MG63 (cell line): Measurements from ENCODE around the gene GRIK1. TPM values are rescaled to one million over a fixed set of nuclear protein-coding genes. Genes with fewer than 3 reads are reported as not detected.

Experiments
- DNase-seq: peaks from one replicate; pipeline ENCODE4 v3.0.0-alpha.2; 2020
- H3K27me3 ChIP-seq: fragments of 250-450 bp; sonication (Bioruptor Pico); 2 replicates; pipeline ENCODE4 v1.5.1; 2020; ENCODE audit warnings: mild to moderate bottlenecking, moderate library complexity
- H3K36me3 ChIP-seq: fragments of 250-450 bp; sonication (Bioruptor Pico); 2 replicates; pipeline ENCODE4 v1.5.1; 2020; ENCODE audit warnings: mild to moderate bottlenecking, moderate library complexity
- H3K4me3 ChIP-seq: fragments of 250-450 bp; sonication (Bioruptor Pico); 2 replicates; pipeline ENCODE4 v1.5.1; 2020; ENCODE audit warnings: mild to moderate bottlenecking, moderate library complexity
- H3K9me3 ChIP-seq: fragments of 250-450 bp; sonication (Bioruptor Pico); 2 replicates; pipeline ENCODE4 v1.5.1; 2020; ENCODE audit warnings: mild to moderate bottlenecking, moderate library complexity
- total RNA-seq: library from RNA; depleted of rRNA; stranded (reverse); fragments of >200 nt; shearing (Covaris generic); gene quantifications from 2 replicates; pipeline ENCODE4 v1.2.3, GENCODE V29; 2014; ENCODE audit warnings: low replicate concordance

The GRIK1 gene
- total RNA-seq, 1 experiment from 2014 or later, result not detected

- Histone ChIP-seq H3K27me3 (no peaks in the 10 kb centered on the region), H3K4me3 (no peak overlapping the region), H3K9me3 (no peaks in the 10 kb centered on the region), H3K36me3 (no peaks in the 10 kb centered on the region)
- DNase-seq, result no peak
Observed at GRCh38 chr21:29555601-29556000, 384.2 kb downstream of the GRIK1 start.

- Histone ChIP-seq H3K9me3 (no peaks in the 10 kb centered on the region), H3K4me3 (no peak overlapping the region), H3K36me3 (no peaks in the 10 kb centered on the region), H3K27me3 (no peaks in the 10 kb centered on the region)
- DNase-seq, result no peak
Observed at GRCh38 chr21:29550205-29550604, 389.6 kb downstream of the GRIK1 start.

GRCh38 chr21:29549614-29550013 lies 390.2 kb downstream of the GRIK1 start:
- Histone ChIP-seq H3K36me3 (no peaks in the 10 kb centered on the region), H3K27me3 (no peaks in the 10 kb centered on the region), H3K9me3 (no peaks in the 10 kb centered on the region), H3K4me3 (no peak overlapping the region)
- DNase-seq, result no peak

GRCh38 chr21:29547998-29548397 lies 391.8 kb downstream of the GRIK1 start:
- H3K4me3 ChIP-seq, result no peak overlapping the region
- H3K27me3 ChIP-seq, result no peaks in the 10 kb centered on the region
- H3K36me3 ChIP-seq, result no peaks in the 10 kb centered on the region
- DNase-seq, result no peak
- H3K9me3 ChIP-seq, result no peaks in the 10 kb centered on the region

GRCh38 chr21:29546071-29546470 lies 393.7 kb downstream of the GRIK1 start:
- no peak for DNase-seq
- no peaks in the 10 kb centered on the region for H3K27me3 ChIP-seq
- no peak overlapping the region for H3K4me3 ChIP-seq
- H3K9me3 ChIP-seq, result no peaks in the 10 kb centered on the region
- no peaks in the 10 kb centered on the region for H3K36me3 ChIP-seq

GRCh38 chr21:29540289-29540688 lies 399.5 kb downstream of the GRIK1 start:
- DNase-seq, result no peak
- H3K9me3 ChIP-seq, result no peaks in the 10 kb centered on the region
- H3K4me3 ChIP-seq, result no peak overlapping the region
- no peaks in the 10 kb centered on the region for H3K36me3 ChIP-seq
- no peaks in the 10 kb centered on the region for H3K27me3 ChIP-seq

- no peak for DNase-seq
- Histone ChIP-seq H3K9me3 (no peaks in the 10 kb centered on the region), H3K27me3 (no peaks in the 10 kb centered on the region), H3K4me3 (no peak overlapping the region), H3K36me3 (no peaks in the 10 kb centered on the region)
Observed at GRCh38 chr21:29538115-29538514, 401.7 kb downstream of the GRIK1 start.

GRCh38 chr21:29534448-29534847 lies 405.3 kb downstream of the GRIK1 start:
- Histone ChIP-seq H3K9me3 (no peaks in the 10 kb centered on the region), H3K36me3 (no peaks in the 10 kb centered on the region), H3K4me3 (no peak overlapping the region), H3K27me3 (no peaks in the 10 kb centered on the region)
- no peak for DNase-seq

GRCh38 chr21:29529139-29529538 lies 410.7 kb downstream of the GRIK1 start:
- no peaks in the 10 kb centered on the region for H3K36me3 ChIP-seq
- H3K9me3 ChIP-seq, result peaks cover 16% of the 10 kb centered on the region
- DNase-seq, result no peak
- H3K4me3 ChIP-seq, result no peak overlapping the region
- H3K27me3 ChIP-seq, result no peaks in the 10 kb centered on the region

GRCh38 chr21:29526545-29526944 lies 413.3 kb downstream of the GRIK1 start:
- H3K4me3 ChIP-seq, result no peak overlapping the region
- no peak for DNase-seq
- H3K27me3 ChIP-seq, result no peaks in the 10 kb centered on the region
- no peaks in the 10 kb centered on the region for H3K36me3 ChIP-seq
- H3K9me3 ChIP-seq, result peaks cover 16% of the 10 kb centered on the region

- Histone ChIP-seq H3K36me3 (no peaks in the 10 kb centered on the region), H3K9me3 (peaks cover 16% of the 10 kb centered on the region), H3K4me3 (no peak overlapping the region), H3K27me3 (no peaks in the 10 kb centered on the region)
- DNase-seq, result no peak
Observed at GRCh38 chr21:29524055-29524454, 415.7 kb downstream of the GRIK1 start.

- no peaks in the 10 kb centered on the region for H3K27me3 ChIP-seq
- H3K4me3 ChIP-seq, result no peak overlapping the region
- H3K36me3 ChIP-seq, result no peaks in the 10 kb centered on the region
- DNase-seq, result peak; percentile 56
- peaks cover 16% of the 10 kb centered on the region for H3K9me3 ChIP-seq
Observed at GRCh38 chr21:29523646-29524045, 416.1 kb downstream of the GRIK1 start.

- Histone ChIP-seq H3K4me3 (no peak overlapping the region), H3K36me3 (no peaks in the 10 kb centered on the region), H3K27me3 (no peaks in the 10 kb centered on the region), H3K9me3 (peaks cover 14% of the 10 kb centered on the region)
- DNase-seq, result no peak
Observed at GRCh38 chr21:29521872-29522271, 417.9 kb downstream of the GRIK1 start.

GRCh38 chr21:29520171-29520570 lies 419.6 kb downstream of the GRIK1 start:
- DNase-seq, result no peak
- H3K9me3 ChIP-seq, result peaks cover 3% of the 10 kb centered on the region; the same call in 1 of the 2 replicates
- H3K4me3 ChIP-seq, result no peak overlapping the region
- no peaks in the 10 kb centered on the region for H3K27me3 ChIP-seq
- no peaks in the 10 kb centered on the region for H3K36me3 ChIP-seq

GRCh38 chr21:29514652-29515247 lies 425.0 kb downstream of the GRIK1 start:
- no peaks in the 10 kb centered on the region for H3K27me3 ChIP-seq

GRCh38 chr21:29513535-29513934 lies 426.3 kb downstream of the GRIK1 start:
- Histone ChIP-seq H3K9me3 (peaks cover 11% of the 10 kb centered on the region), H3K4me3 (no peak overlapping the region), H3K36me3 (no peaks in the 10 kb centered on the region), H3K27me3 (no peaks in the 10 kb centered on the region)
- no peak for DNase-seq

More at GRCh38 chr21:29514652-29515247, 425.0 kb downstream of the GRIK1 start:
- Histone ChIP-seq H3K36me3 (no peaks in the 10 kb centered on the region), H3K9me3 (peaks cover 11% of the 10 kb centered on the region), H3K4me3 (no peak overlapping the region)
- DNase-seq, result no peak

GRCh38 chr21:29511096-29511495 lies 428.7 kb downstream of the GRIK1 start:
- Histone ChIP-seq H3K27me3 (no peaks in the 10 kb centered on the region), H3K36me3 (no peaks in the 10 kb centered on the region), H3K9me3 (peaks cover 11% of the 10 kb centered on the region), H3K4me3 (no peak overlapping the region)
- DNase-seq, result peak; percentile 10

GRCh38 chr21:29509121-29509520 lies 430.7 kb downstream of the GRIK1 start:
- Histone ChIP-seq H3K4me3 (no peak overlapping the region), H3K36me3 (no peaks in the 10 kb centered on the region), H3K9me3 (peaks cover 4% of the 10 kb centered on the region), H3K27me3 (no peaks in the 10 kb centered on the region)
- DNase-seq, result no peak

GRCh38 chr21:29508301-29508700 lies 431.5 kb downstream of the GRIK1 start:
- DNase-seq, result no peak
- Histone ChIP-seq H3K27me3 (no peaks in the 10 kb centered on the region), H3K9me3 (no peaks in the 10 kb centered on the region)

More at GRCh38 chr21:29508301-29508700, 431.5 kb downstream of the GRIK1 start:
- Histone ChIP-seq H3K4me3 (no peak overlapping the region), H3K36me3 (no peaks in the 10 kb centered on the region)
